Hepatic stellate cell (primary cell): ENCODE data around the gene C2orf66.
A peak's percentile ranks its signal among the peaks of the same experiment; 100 is the strongest.

Experiments
- DNase-seq: peaks from one replicate; pipeline ENCODE4 v3.0.0; 2011; ENCODE audit warnings: low spot score

C2orf66 gene

GRCh38 chr2:196759378-196759706 is 49.8 kb downstream of the C2orf66 start:
- DNase-seq, result peak; percentile 25

GRCh38 chr2:196758474-196759377 is 50.4 kb downstream of the C2orf66 start:
- DNase-seq, result peak; percentile 11
